HG03439 (cell line): ENCODE results near the gene LRRTM4.
"Not testable (repeated sequence)": the region's sequence is repeated elsewhere in the genome, so short reads cannot be mapped to it uniquely, and the experiment has no call there.

Experiments
- ATAC-seq: cut with Tn5 transposase; IDR thresholded peaks from one replicate; pipeline ENCODE4 v1.9.1; 2021; ENCODE audit warnings: mild to moderate bottlenecking, moderate library complexity; ENCODE audit not compliant: unreplicated experiment

Gene LRRTM4

DNA sequence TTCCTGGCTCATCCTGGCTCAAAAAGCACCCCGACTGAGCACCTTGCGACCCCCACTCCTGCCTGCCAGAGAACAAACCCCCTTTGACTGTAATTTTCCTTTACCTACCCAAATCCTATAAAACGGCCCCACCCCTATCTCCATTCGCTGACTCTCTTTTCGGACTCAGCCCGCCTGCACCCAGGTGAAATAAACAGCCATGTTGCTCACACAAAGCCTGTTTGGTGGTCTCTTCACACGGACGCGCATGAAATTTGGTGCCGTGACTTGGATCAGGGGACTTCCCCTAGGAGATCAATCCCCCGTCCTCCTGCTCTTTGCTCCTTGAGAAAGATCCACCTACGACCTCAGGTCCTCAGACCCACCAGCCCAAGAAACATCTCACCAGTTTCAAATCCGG lies 433.8 kb downstream of the LRRTM4 start:
- ATAC-seq = not testable (repeated sequence)

DNA sequence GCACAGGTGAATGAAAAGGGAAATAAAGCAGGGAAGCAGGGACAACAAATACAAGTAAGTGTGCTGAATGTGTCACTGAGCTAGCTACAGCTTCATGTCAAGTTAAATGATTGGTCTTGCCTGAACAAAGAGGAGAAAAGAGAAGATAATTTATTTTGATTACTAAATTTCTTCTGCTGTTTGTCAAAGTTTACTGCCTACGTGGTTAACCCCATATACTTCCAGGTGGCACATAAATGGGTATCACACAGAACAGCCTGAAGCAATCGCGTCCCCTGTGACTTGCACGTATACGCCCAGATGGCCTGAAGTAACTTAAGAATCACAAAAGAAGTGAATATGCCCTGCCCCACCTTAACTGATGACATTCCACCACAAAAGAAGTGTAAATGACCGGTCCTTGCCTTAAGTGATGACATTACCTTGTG lies 434.2 kb downstream of the LRRTM4 start:
- ATAC-seq = no peak

DNA sequence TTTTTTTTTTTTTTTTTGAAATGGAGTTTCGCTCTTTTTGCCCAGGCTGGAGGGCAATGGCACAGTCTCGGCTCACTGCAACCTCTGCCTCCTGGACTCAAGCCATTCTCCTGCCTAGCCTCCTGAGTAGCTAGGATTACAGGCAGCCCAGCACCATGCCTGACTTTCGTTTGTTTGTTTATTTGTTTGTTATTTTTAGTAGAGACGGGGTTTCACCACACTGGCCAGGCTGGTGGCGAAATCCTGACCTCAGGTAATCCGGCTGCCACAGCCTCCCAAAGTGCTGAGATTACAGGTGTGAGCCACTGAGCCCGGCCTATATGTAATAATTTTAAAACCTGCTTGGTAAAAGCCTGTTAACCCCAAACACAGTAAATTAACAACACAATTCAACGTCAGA lies 435.7 kb downstream of the LRRTM4 start:
- ATAC-seq = no peak

DNA sequence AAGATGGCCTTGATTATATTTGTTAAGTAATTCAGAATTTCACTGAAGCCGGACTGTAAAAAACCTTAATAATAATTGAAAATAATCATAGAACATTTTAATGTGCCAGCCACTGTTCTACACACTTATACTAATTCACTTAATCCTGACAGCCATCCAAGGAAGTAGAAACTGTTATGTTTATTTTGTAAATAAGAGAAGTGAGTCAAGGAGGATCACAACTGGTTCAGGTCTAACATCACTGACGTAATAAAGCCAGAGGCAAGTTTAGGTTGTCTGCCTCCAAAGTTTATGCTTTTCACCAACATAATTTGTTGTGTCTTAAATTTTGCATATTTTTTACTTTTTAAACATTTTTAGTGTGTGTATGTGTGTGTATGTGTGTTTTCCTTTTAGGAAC lies 436.1 kb downstream of the LRRTM4 start:
- ATAC-seq = no peak

DNA sequence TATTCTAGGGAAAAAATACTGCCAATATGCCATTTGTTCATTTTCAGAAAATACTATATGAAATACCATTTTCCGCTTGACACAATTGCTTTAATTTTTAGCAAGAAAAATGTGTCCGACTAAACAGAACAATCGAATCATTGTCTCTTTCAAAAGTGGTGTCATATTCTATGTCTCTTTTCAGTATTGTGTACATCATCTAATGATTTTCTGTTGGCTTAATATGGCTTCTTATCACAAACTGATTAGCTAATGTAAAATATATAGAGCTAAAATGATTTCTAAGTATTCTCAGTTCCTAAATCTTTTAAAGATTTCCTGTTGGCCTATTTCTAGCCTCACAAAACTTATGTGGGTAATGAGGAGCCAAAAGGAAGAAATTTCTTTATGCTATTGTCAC lies 436.6 kb downstream of the LRRTM4 start:
- no peak for ATAC-seq

DNA sequence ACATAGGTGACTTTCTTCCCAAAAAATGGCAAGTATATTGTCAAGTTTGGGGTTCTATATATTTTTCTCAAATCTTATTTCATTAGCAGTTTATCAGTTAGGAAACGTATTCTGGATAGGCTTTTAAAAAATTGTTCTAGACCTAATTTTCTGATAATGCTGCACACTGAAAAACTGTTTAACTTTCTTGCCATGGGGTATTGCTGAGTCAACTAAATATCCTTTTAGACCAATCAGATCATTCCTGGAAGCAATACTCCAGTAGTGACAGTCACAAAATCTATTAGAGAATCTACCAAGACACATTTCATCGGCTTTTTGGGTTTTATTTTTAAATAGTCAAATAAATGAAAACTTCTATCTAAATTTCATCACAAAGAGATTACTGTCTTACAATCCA lies 440.6 kb downstream of the LRRTM4 start:
- no peak for ATAC-seq

DNA sequence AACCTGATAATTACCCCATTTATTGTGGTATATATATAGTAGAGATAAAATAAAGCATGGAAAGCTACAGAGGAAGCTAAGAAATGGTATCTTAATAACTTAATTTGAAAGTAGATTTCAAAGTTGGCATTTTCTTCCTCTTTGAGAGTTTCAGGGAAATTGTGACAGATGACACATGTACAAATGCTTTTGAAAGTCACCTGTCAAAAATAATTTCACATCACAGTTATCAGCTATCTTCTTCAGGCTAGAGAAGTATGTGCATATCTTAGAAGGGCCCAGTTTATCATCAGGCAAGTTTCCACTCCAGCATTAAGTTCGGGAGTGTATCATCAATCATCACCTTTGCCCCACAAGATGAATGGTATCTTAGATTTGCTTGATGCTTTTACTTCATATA lies 457.9 kb downstream of the LRRTM4 start:
- no peak for ATAC-seq

DNA sequence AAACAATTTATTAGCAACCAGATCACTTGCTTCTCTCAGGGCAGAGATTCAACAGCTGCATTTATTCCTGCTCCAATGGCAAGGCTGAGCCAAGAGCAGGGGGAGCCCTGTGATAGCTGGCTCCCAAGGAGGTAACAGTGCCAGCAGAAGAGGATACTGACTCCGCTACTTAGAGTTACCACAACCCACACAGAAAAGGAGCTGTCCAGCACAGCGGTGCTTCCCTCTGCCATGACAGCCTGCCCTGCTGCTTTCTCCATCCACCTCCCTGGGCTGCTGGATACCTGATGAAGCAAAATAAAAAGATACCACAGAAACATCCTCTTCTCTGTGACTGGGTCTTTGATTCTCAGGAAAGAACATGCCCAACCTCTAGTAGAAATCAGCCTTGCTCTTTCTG lies 467.2 kb downstream of the LRRTM4 start:
- no peak for ATAC-seq

DNA sequence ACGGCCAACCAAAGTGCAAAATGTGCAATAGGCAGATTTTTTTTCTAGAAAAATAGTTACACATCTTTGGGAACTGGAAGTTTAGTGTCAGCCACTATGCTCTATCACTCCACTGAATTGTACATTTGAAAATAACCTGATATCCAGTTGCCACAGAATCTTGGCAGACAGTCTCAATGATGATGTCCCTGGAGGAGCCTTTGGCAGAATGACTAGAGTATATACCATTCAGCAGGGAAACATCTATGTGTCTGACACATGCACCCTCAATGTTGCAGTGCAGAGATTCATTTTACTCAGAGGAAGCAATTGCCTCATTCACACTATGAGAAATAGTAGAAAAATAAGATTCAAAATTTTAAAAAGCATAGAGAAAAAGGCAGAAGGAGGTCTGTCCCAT lies 475.8 kb downstream of the LRRTM4 start:
- no peak for ATAC-seq

DNA sequence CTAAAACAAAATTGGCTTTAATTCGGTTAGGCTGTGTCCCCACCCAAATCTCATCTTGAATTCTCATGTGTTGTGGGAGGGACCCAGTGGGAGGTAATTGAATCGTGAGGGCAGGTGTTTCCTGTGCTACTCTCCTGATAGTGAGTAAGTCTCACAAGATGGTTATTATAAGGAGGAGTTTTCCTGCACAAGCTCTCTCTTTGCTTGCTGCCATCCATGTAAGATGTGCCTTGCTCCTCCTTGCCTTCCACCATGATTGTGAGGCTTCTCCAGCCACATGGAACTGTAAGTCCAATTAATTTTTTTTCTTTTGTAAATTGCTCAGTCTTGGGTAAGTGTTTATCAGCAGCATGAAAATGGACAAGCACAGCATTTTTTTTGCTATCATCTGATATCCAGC lies 476.7 kb downstream of the LRRTM4 start:
- ATAC-seq = not testable (repeated sequence)

DNA sequence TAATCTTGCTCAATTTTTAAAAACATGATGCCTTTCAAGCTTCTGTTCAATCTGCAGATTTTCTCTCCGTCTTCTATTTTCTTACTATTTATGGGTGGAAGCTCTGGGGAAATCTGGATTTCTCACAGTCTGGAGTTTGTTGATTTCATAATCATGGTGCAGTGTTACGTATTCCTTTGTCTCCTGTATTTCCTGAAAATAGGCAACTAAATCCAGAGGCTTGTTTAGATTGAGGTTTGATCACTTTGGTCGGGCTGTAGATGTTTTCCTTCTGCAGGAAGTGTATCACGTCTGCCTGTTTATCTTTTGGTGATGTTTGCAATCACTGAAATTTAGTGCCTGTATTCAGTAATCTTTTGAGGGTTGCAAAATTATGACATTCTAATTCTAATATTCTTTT lies 487.7 kb downstream of the LRRTM4 start:
- ATAC-seq = no peak

DNA sequence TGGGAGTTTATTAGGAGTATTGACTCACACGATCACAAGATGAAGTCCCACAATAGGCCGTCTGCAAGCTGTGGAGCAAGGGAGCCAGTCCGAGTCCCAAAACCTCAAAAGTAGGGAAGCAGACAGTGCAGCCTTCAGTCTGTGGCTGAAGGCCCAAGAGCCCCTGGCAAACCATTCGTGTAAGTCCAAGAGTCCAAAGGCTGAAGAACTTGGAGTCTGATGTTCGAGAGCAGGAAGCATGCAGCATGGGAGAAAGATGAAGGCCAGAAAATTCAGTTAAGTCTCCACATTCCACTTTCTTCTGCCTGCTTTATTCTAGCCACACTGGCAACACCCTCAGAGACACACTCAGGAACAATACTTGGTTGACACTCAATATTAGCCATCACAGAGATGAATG lies 492.9 kb downstream of the LRRTM4 start:
- ATAC-seq = not testable (repeated sequence)

DNA sequence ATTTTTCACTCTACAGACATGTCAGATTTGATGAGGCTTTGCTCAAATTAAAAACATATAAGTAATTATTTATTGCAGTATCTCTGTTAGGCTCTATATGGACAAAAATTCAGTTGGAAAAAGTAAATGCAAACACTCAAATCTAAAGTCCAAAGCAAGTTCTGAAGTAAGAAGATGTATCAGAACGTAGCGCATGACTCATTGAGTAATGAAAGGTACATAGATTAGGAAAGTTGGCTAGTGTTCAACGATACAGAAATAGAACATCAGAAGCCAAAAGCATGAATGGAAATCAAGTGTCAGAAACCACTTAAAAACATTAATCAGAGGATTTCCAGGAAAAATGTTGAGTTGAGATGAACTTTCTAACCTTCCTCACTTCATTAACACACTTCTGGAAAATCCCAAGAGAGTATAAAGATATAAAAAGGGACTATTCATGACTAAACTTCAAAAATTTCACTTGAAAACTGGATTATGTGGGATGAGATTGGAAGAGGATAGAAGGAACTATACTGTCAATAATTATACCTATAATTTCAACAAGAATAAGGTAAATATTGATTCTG lies 494.1 kb downstream of the LRRTM4 start:
- ATAC-seq = no peak

DNA sequence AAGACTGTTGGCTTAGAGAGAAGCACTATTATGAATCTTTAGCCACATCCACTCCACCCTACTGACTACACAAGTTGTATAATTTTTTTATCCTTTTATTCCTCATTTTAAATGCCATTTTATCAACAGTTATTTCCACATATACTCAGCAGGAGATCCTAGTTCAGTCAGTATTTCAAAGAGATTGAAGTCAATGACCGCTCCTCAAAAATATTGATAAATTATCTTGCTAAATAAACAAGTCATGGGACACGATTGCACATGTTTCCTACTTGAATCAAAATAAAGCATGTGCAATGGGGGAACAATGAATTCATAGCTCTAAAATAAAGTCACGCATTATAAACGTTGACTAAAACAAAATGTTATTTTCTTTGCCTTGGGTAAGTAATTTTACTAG lies 496.5 kb downstream of the LRRTM4 start:
- no peak for ATAC-seq

DNA sequence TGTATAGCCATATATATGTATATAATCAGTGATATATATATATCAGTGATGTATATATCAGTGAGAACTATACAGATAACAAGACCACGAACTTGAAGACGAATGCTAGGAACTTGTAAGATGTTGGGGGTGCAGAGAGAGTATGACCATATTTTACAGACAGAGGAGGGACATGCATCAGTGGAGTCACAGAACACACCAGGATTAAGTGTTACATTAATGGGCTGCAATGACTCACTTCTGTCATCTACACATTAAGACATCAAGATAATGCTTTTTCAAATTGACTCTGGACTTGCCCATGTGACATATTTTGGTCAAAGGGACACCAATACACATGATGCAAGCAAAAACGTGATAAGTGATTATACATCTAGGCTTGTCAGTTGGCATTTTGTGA lies 501.0 kb downstream of the LRRTM4 start:
- no peak for ATAC-seq

DNA sequence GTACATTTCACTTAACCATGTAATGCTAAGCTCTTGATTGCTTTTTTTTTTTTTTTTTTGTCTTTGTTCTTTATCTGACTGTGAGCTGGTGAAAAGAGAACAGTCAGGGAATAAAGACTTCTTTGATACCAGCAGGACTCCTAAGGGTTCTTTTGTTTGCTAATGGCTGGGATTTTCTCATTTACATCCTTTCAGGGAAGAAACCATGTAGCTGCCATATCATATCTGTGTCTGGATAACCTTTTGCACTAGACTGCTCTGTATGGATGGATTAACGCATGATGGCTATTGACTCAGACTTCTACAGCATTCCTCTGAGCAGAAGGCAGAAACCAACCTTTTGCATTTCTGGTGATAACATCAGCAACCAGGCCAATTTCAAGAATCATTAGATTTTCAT lies 504.0 kb downstream of the LRRTM4 start:
- ATAC-seq = no peak

DNA sequence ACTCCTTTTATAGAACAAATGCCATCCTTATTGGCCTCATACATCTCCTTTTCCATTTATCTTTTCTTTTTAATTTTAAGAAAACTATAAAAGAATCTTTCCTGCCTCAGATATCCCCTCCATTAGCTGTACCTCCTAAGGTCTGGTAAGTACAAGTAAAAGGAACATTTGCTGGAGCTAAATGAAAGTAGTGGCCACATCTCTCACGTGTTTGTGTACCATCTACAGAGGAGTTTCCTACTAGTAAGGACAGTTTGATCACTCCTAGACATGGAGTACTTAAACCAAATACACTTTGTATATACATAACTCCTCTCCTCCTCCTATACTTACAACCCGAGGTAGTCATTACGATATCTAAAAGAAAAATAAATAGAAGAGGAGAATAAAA lies 504.8 kb downstream of the LRRTM4 start:
- no peak for ATAC-seq

DNA sequence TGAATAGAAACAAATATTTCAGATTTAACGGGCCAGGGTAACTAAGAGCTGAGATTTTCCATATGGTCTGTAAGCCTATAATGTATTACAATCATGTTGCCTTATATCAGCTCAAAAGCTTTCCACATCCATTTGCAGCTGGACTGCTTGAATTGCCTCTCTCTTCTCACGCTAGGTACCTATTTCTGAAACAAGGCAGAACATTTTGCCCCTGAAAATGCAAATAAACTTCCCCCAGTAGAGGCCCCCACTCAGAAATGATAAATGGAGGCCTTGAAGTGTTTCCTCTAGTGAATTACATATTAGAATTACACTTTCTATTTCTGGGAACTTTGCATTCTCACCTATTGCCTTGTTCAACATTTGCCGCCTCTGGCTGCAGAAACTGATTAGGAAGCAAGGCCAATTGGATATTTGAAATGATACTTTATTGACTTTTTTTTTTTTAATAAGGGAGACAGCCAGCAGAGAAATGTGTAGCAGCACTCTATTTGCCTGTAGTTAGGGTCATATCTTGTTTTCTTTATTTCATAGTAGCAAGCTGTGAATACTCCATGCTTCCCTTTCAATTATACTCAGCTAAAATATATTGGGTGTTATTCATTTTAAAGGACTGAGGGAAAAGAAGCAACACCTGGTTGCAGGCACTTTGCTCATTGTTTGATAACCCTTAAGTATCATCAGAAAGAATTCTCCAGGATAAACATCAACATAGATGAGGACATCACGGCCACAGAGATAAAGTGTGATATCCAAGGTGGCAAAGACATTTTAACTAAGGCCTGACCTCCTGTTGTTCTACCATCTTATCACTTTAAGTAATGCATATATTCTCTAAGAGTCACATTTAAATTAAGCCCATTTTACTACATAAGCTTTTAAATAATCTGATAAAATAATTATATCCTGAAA lies 505.5 kb downstream of the LRRTM4 start:
- no peak for ATAC-seq

DNA sequence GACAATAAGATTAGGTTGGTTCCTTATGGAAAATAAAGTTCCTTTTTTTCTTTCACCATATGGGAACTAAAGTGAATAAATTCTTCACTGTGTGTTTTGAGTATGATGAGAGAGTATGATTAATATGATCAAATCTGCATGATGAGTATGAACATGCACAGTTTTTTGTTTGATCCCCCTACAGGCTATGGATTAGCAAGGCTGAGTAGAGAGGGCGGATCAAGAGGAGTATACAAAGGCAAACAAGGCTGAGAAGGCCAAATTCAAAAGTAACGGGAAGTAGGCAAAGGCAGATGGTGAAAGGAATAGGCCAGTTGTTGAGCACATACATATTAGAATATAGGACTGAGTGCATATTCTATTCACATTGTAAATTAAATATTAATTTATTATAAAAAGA lies 508.2 kb downstream of the LRRTM4 start:
- no peak for ATAC-seq

DNA sequence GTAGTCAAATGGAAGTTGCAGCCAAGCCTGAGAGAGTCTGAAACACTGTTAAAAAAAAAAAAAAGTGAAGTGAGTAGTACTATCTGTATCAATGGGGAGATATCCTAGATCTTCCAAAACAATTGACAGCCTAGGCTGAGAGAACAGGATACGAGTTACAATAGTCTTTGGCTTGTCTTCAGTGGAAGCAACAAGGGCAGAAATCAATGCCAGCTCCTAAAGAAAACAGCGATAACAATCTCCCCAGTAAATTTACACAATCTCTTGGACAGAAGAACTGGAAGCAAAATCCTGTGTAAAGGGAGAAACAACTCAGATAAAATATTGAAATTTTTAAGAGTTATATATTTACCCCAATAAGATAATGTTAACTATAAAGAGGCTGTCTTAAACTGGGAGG lies 508.7 kb downstream of the LRRTM4 start:
- ATAC-seq = no peak

DNA sequence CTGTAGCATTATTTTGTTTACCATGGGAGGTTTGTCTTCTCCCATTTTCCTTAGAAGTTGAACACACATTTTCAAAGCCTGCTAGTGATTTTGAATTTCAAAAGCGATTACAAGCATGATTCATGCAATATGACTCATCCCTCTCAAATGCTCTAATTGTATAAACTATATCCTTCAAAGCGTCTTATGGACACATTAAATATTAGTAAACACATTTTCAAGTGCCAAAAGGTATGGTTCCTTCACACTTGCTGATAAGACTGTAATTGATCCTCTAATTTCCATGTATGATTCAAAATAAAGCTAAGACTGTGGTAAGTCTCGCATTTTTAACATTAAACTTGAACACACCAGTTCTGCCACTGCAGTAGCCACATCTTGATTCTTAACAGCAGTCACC lies 512.9 kb downstream of the LRRTM4 start:
- no peak for ATAC-seq

DNA sequence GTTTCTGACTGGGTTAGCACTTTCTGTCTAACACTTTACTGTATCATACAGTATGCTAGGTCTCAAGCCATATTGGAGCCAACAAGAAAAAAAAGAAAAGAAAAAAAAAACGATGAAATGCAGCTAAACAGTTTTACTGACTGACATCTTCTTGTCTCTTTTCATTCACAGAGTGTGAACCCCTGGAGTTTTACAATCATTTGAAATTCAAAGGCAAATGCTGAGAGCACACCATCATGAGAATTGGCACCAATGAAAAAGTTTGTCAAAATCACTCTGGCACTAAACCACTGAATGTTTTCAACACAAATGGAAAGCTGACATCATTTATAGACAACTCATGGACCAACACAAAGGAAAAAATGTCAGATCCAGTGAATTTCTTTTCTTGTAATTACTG lies 513.3 kb downstream of the LRRTM4 start:
- no peak for ATAC-seq

DNA sequence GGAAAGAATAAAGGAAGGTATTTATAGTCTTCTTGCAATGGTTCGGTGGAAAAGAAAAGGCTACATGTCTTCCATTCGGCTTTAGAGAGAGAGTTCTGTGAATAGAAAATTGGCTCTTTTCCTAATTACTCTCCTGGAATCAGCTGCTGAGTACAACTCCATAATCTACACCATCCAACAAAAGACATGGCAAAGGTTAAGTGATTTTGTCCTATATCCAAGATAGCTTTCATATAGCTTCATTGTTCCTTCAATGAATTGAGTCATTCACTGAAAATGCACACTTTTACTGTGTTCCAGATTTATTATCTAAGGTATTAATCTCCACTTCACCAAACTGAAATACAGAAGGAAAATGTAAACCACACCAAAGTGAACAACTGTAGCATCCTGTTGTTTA lies 514.5 kb downstream of the LRRTM4 start:
- ATAC-seq = no peak
